Neural cell (in vitro differentiated cells): ENCODE results near the gene CLPX. TPM values are rescaled to one million over a fixed set of nuclear protein-coding genes. Genes with fewer than 3 reads are reported as not detected.

Experiments used
- H2AFZ ChIP-seq: fragments of 200-600, 300-800 bp; sonication (generic), shearing (Covaris generic); 2 replicates; pipeline ENCODE4 v1.6.0; 2014; ENCODE audit warnings: low read depth, mild to moderate bottlenecking, antibody characterized with exemption, low read length, moderate library complexity
- H3F3A ChIP-seq: fragments of 200-600 bp; shearing (Covaris generic); 2 replicates; pipeline ENCODE4 v1.6.1; 2016; ENCODE audit warnings: mild to moderate bottlenecking, moderate library complexity, mixed read lengths, antibody characterized with exemption, low read length; ENCODE audit not compliant: insufficient read depth, poor library complexity, severe bottlenecking
- H3K27ac ChIP-seq: fragments of 200-600, 300-800 bp; sonication (generic), shearing (Covaris generic); 2 replicates; pipeline ENCODE4 v1.5.1; 2014; ENCODE audit warnings: mild to moderate bottlenecking, low read length, moderate library complexity
- H3K27me3 ChIP-seq: fragments of 300-800, 200-600 bp; sonication (generic), shearing (Covaris generic); 2 replicates; pipeline ENCODE4 v1.6.0; 2014; ENCODE audit warnings: mild to moderate bottlenecking, low read depth, low read length, moderate library complexity; ENCODE audit not compliant: insufficient read depth
- H3K36me3 ChIP-seq: fragments of 300-800, 200-600 bp; sonication (generic), shearing (Covaris generic); 2 replicates; pipeline ENCODE4 v1.5.1; 2014; ENCODE audit warnings: mild to moderate bottlenecking, antibody characterized with exemption, low read length, moderate library complexity; ENCODE audit not compliant: insufficient read depth
- H3K4me2 ChIP-seq: fragments of 300-800, 200-600 bp; sonication (generic), shearing (Covaris generic); 2 replicates; pipeline ENCODE4 v1.6.0; 2014; ENCODE audit warnings: mild to moderate bottlenecking, low read length
- H3K4me3 ChIP-seq: fragments of 300-800, 200-600 bp; sonication (generic), shearing (Covaris generic); 2 replicates; pipeline ENCODE4 v1.5.1; 2014; ENCODE audit warnings: mild to moderate bottlenecking, low read length, moderate library complexity
- H3K79me2 ChIP-seq: fragments of 200-600 bp; shearing (Covaris generic); replicated peaks from 2 replicates; pipeline ENCODE4 v1.6.0; 2014; ENCODE audit warnings: mild to moderate bottlenecking, low read length, moderate library complexity; ENCODE audit not compliant: insufficient read depth
- H3K9ac ChIP-seq: fragments of 300-800, 200-600 bp; sonication (generic), shearing (Covaris generic); 2 replicates; pipeline ENCODE4 v1.6.1; 2016; ENCODE audit warnings: mild to moderate bottlenecking, low read length, mixed read lengths
- H3K9me2 ChIP-seq: fragments of 200-600 bp; shearing (Covaris generic); 2 replicates; pipeline ENCODE4 v1.6.1; 2016; ENCODE audit warnings: mild to moderate bottlenecking, low read length, mixed read lengths; ENCODE audit not compliant: insufficient read depth
- H3K9me3 ChIP-seq: fragments of 200-600, 300-800 bp; sonication (generic), shearing (Covaris generic); 2 replicates; pipeline ENCODE4 v1.6.1; 2016; ENCODE audit warnings: mild to moderate bottlenecking, mixed run types, low read length, moderate library complexity, mixed read lengths
- H4K20me1 ChIP-seq: fragments of 200-600 bp; shearing (Covaris generic); 2 replicates; pipeline ENCODE4 v1.6.1; 2016; ENCODE audit warnings: mild to moderate bottlenecking, mixed run types; ENCODE audit not compliant: insufficient read depth
- EP300 ChIP-seq: fragments of 450-650 bp; conservative IDR thresholded peaks from 2 replicates; pipeline ENCODE4 v1.6.1; 2014; ENCODE audit warnings: antibody characterized with exemption, mild to moderate bottlenecking, moderate library complexity; ENCODE audit not compliant: poor library complexity, severe bottlenecking
- EZH2 ChIP-seq: fragments of 200-600, 300-800 bp; shearing (Covaris generic), sonication (generic); IDR thresholded peaks from 2 replicates; pipeline ENCODE4 v1.6.1; 2014; ENCODE audit warnings: antibody characterized with exemption, low read length, borderline replicate concordance, mild to moderate bottlenecking; ENCODE audit not compliant: insufficient read depth, poor library complexity, severe bottlenecking
- MXI1 ChIP-seq: fragments of 450-650 bp; conservative IDR thresholded peaks from 2 replicates; pipeline ENCODE4 v1.6.1; 2014; ENCODE audit warnings: antibody characterized with exemption, mild to moderate bottlenecking; ENCODE audit not compliant: poor library complexity, severe bottlenecking
- POLR2AphosphoS5 ChIP-seq: IDR thresholded peaks from 2 replicates; pipeline ENCODE4 v1.6.1; 2012
- RAD21 ChIP-seq: fragments of 450-650 bp; conservative IDR thresholded peaks from 2 replicates; pipeline ENCODE4 v1.6.1; 2014; ENCODE audit warnings: antibody characterized with exemption, mild to moderate bottlenecking, moderate library complexity
- SMC3 ChIP-seq: fragments of 450-650 bp; conservative IDR thresholded peaks from 2 replicates; pipeline ENCODE4 v1.6.1; 2014; ENCODE audit warnings: antibody characterized with exemption, mild to moderate bottlenecking, moderate library complexity; ENCODE audit not compliant: poor library complexity
- TAF1 ChIP-seq: IDR thresholded peaks from 2 replicates; pipeline ENCODE4 v1.6.1; 2012; ENCODE audit warnings: low read depth
- polyA plus RNA-seq: library from polyadenylated mRNA; depleted of rRNA; stranded (reverse); fragments of >200 nt; gene quantifications from 2 replicates; pipeline ENCODE4 v1.2.3, GENCODE V29; 2014
- TF ChIP-seq, protein P1 (sequence below): IDR thresholded peaks from 2 replicates; pipeline ENCODE4 v1.6.1; 2012; ENCODE audit warnings: borderline replicate concordance
- TF ChIP-seq, protein P2 (sequence below): fragments of 450-650 bp; IDR thresholded peaks from 2 replicates; pipeline ENCODE4 v1.5.1; 2014; ENCODE audit warnings: antibody characterized with exemption, mild to moderate bottlenecking, moderate library complexity; ENCODE audit not compliant: poor library complexity, severe bottlenecking

The CLPX gene
- polyA plus RNA-seq, 1 donor from 2014 or later: 44.9 TPM

DNA sequence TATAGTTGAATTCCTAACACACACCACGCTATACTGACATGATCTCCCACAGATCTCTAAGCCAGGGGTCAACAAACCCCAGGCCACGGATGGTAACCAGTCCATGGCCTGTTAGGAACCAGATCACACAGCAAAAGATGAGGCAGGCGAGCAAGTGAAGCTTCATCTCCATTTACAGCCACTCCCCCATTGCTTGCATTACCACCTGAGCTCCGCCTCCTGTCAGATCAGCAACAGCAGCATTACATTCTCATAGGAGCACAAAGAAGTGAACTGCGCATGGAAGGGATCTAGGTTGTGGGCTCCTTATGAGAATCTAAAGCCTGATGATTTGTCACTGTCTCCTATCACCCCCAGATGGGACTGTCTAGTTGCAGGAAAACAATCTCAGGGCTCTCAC, 54.2 kb downstream of the CLPX start:
- Histone ChIP-seq H4K20me1 (no peaks in the 10 kb centered on the region), H3K27ac (no peak overlapping the region), H3K9me2 (no peaks in the 10 kb centered on the region), H3K36me3 (no peaks in the 10 kb centered on the region), H3K27me3 (no peaks in the 10 kb centered on the region), H2AFZ (no peak overlapping the region), H3K4me2 (no peak overlapping the region), H3K4me3 (no peak overlapping the region), H3K9me3 (no peaks in the 10 kb centered on the region), H3F3A (no peaks in the 10 kb centered on the region), H3K79me2 (peaks cover 30% of the 10 kb centered on the region), H3K9ac (no peak overlapping the region)
- TF ChIP-seq MXI1 (no peak), SMC3 (no peak), EP300 (no peak), EZH2 (no peak), POLR2AphosphoS5 (no peak), RAD21 (no peak), TAF1 (no peak)
- TF ChIP-seq, protein P1, sequence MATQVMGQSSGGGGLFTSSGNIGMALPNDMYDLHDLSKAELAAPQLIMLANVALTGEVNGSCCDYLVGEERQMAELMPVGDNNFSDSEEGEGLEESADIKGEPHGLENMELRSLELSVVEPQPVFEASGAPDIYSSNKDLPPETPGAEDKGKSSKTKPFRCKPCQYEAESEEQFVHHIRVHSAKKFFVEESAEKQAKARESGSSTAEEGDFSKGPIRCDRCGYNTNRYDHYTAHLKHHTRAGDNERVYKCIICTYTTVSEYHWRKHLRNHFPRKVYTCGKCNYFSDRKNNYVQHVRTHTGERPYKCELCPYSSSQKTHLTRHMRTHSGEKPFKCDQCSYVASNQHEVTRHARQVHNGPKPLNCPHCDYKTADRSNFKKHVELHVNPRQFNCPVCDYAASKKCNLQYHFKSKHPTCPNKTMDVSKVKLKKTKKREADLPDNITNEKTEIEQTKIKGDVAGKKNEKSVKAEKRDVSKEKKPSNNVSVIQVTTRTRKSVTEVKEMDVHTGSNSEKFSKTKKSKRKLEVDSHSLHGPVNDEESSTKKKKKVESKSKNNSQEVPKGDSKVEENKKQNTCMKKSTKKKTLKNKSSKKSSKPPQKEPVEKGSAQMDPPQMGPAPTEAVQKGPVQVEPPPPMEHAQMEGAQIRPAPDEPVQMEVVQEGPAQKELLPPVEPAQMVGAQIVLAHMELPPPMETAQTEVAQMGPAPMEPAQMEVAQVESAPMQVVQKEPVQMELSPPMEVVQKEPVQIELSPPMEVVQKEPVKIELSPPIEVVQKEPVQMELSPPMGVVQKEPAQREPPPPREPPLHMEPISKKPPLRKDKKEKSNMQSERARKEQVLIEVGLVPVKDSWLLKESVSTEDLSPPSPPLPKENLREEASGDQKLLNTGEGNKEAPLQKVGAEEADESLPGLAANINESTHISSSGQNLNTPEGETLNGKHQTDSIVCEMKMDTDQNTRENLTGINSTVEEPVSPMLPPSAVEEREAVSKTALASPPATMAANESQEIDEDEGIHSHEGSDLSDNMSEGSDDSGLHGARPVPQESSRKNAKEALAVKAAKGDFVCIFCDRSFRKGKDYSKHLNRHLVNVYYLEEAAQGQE: no peak
- TF ChIP-seq, protein P2, sequence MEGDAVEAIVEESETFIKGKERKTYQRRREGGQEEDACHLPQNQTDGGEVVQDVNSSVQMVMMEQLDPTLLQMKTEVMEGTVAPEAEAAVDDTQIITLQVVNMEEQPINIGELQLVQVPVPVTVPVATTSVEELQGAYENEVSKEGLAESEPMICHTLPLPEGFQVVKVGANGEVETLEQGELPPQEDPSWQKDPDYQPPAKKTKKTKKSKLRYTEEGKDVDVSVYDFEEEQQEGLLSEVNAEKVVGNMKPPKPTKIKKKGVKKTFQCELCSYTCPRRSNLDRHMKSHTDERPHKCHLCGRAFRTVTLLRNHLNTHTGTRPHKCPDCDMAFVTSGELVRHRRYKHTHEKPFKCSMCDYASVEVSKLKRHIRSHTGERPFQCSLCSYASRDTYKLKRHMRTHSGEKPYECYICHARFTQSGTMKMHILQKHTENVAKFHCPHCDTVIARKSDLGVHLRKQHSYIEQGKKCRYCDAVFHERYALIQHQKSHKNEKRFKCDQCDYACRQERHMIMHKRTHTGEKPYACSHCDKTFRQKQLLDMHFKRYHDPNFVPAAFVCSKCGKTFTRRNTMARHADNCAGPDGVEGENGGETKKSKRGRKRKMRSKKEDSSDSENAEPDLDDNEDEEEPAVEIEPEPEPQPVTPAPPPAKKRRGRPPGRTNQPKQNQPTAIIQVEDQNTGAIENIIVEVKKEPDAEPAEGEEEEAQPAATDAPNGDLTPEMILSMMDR: no peak

DNA sequence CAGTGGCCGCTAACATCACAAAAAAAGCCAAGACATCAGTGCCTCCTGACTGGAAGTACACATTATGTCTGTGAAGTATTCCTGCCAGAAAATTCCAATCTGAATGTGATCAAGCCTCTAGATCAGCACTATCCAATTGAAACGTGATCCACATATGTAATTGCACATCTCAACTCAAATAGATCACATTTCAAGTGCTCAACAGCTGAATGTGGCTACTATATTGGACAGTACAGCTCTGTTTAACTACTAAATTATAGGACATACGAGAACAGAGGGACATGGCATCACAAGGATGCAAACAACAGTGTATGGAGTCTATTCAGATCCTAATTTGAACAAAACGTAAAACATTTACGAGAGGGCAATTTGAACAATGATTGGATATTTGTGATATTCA, 69.6 kb downstream of the CLPX start:
- H3K27ac ChIP-seq: no peak overlapping the region
- H3K36me3 ChIP-seq: peaks cover 6% of the 10 kb centered on the region
- no peak overlapping the region for H2AFZ ChIP-seq
- no peaks in the 10 kb centered on the region for H3F3A ChIP-seq
- H3K9me3 ChIP-seq: no peaks in the 10 kb centered on the region
- no peak overlapping the region for H3K4me3 ChIP-seq
- no peaks in the 10 kb centered on the region for H4K20me1 ChIP-seq
- no peak overlapping the region for H3K4me2 ChIP-seq
- H3K27me3 ChIP-seq: no peaks in the 10 kb centered on the region
- H3K79me2 ChIP-seq: no peaks in the 10 kb centered on the region
- H3K9me2 ChIP-seq: no peaks in the 10 kb centered on the region
- no peak overlapping the region for H3K9ac ChIP-seq
- TF ChIP-seq, protein P1: no peak
- no peak for TF ChIP-seq MXI1
- no peak for TF ChIP-seq TAF1
- no peak for TF ChIP-seq RAD21
- TF ChIP-seq SMC3: no peak
- TF ChIP-seq POLR2AphosphoS5: no peak
- no peak for TF ChIP-seq EZH2
- TF ChIP-seq, protein P2: no peak
- no peak for TF ChIP-seq EP300
